Sigmoid colon (tissue), 7 donors: ENCODE data around the gene HOXD3. TPM values are rescaled to one million over a fixed set of nuclear protein-coding genes. Genes with fewer than 3 reads are reported as not detected.

Experiments used
- DNase-seq: peaks from one replicate; pipeline ENCODE4 v3.0.0-alpha.2; 2019
- H3K27ac ChIP-seq, 4 donors: fragments of 200-600 bp; sonication (generic); one replicate each; pipeline ENCODE4 v1.5.1; 2016 to 2019; ENCODE audit warnings: mild to moderate bottlenecking in 1 of 4
- H3K27me3 ChIP-seq, 3 donors: fragments of 200-600 bp; sonication (generic); one replicate each; pipeline ENCODE4 v1.5.1; 2019; ENCODE audit warnings: mild to moderate bottlenecking in 1 of 3
- H3K36me3 ChIP-seq, 4 donors: fragments of 200-600 bp; sonication (generic); one replicate each; pipeline ENCODE4 v1.5.1; 2016 to 2019
- H3K4me1 ChIP-seq, 4 donors: fragments of 200-600 bp; sonication (generic); one replicate each; pipeline ENCODE4 v1.5.1; 2017 to 2019
- H3K4me3 ChIP-seq, 4 donors: fragments of 200-600 bp; sonication (generic); one replicate each; pipeline ENCODE4 v1.5.1; 2017 to 2019; ENCODE audit warnings: mild to moderate bottlenecking in 2 of 4, moderate library complexity in 1 of 4
- H3K9me3 ChIP-seq, 4 donors: fragments of 200-600 bp in 3 of 4; sonication (generic) in 3 of 4; one replicate each; pipeline versions ENCODE4 v1.5.1 to v1.6.1; 2013 to 2019
- EP300 ChIP-seq, 4 donors: sonication (generic); formaldehyde crosslinking; IDR thresholded peaks; one replicate each; pipeline ENCODE4 v1.6.1; 2017; ENCODE audit warnings: antibody characterized with exemption in 4 of 4
- POLR2A ChIP-seq, 2 donors: fragments of 450-650 bp; IDR thresholded peaks; one replicate each; pipeline ENCODE4 v1.6.1; 2016; ENCODE audit warnings: antibody characterized with exemption in 2 of 2, mild to moderate bottlenecking in 2 of 2, moderate library complexity in 2 of 2
- POLR2AphosphoS5 ChIP-seq, 4 donors: sonication (generic); formaldehyde crosslinking; IDR thresholded peaks; one replicate each; pipeline ENCODE4 v1.6.1; 2017; ENCODE audit warnings: antibody characterized with exemption in 4 of 4
- WGBS, 2 donors: extraction: QIAGEN DNeasy Blood & Tissue Kit; methylation state at CpG; one replicate each; pipeline ENCODE4 v1.1.7; 2013; 5-methylcytosine and 5-hydroxymethylcytosine counted together
- intact Hi-C: fragments of 100-400 bp; cut with DNase I; formaldehyde crosslinking; loops from one replicate; pipeline ENCODE4 v1.15.1; 2023
- polyA plus RNA-seq, 3 donors: library from polyadenylated mRNA; stranded (reverse); fragments of 200-250 nt; gene quantifications; one replicate each; pipeline ENCODE4 v1.2.3, GENCODE V29; 2013
- total RNA-seq, 4 donors: library from RNA; depleted of rRNA; stranded (reverse); fragments of >200 nt; gene quantifications; one replicate each; pipeline ENCODE4 v1.1.0, GENCODE V29; 2016
- TF ChIP-seq, protein P1 (sequence below), 4 experiments: fragments of 450-650 bp in 3 of 4; fragments of 200-600 bp in 1 of 4; IDR thresholded peaks; one replicate each; pipeline ENCODE4 v1.5.1; 2016 to 2019; ENCODE audit warnings: antibody characterized with exemption in 4 of 4, mild to moderate bottlenecking in 3 of 4, moderate library complexity in 2 of 4
- donor health status: healthy with polysubstance abuse.
- donor health status: Bipolar disorder and iron deficiency.
- donor health status: healthy.

The HOXD3 gene
- total and polyA plus RNA-seq, 7 donors: 0.60 to 4.6 (median 1.4) TPM

DNA sequence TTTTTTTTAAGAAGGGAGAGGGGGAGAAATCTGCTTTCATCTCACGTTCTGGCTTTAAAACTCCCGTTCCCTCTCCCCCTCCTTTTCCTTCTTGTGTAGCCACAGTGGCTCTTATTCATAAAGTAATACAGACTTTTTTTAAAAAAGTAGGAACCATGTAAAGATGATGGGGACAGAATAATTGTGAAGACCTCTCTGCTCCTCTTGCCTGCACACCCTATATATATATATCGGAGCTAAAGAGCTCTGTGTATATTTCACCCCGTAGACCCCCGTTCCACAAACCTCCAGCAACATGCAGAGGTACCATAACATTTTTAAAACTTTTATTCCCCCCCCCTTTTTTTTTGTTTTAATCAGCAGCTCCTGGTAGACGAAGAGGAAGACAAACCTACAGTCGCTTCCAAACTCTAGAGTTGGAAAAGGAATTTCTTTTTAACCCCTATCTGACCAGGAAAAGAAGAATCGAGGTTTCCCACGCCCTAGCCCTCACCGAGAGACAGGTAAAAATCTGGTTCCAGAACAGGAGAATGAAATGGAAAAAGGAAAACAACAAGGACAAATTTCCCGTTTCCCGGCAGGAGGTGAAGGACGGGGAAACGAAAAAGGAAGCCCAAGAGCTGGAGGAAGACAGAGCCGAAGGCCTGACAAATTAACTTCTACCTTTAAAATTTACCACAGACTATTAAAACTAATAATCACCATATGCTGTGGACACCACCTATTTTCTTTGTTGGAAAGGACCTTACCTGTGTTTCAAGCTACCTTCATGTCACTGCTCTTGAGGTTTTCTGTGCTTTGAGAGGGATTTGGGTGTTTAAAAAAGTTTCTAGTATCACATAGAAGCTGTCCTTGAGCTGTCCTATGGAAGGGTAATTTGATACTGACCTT is 25.9 kb upstream of the HOXD3 start:
- Histone ChIP-seq H3K4me1 (peaks cover 0 to 60% (median 39%) of the 10 kb centered on the region in 4 donors), H3K4me3 (peak overlapping the region; percentile 37 to 69 (median 50)), H3K9me3 (no peaks in the 10 kb centered on the region), H3K36me3 (no peaks in the 10 kb centered on the region), H3K27me3 (peaks cover 11 to 89% (median 75%) of the 10 kb centered on the region in 3 donors), H3K27ac (peak overlapping the region; percentile 72 to 93 (median 87))
- peak; percentile 20 for DNase-seq
- TF ChIP-seq, protein P1, sequence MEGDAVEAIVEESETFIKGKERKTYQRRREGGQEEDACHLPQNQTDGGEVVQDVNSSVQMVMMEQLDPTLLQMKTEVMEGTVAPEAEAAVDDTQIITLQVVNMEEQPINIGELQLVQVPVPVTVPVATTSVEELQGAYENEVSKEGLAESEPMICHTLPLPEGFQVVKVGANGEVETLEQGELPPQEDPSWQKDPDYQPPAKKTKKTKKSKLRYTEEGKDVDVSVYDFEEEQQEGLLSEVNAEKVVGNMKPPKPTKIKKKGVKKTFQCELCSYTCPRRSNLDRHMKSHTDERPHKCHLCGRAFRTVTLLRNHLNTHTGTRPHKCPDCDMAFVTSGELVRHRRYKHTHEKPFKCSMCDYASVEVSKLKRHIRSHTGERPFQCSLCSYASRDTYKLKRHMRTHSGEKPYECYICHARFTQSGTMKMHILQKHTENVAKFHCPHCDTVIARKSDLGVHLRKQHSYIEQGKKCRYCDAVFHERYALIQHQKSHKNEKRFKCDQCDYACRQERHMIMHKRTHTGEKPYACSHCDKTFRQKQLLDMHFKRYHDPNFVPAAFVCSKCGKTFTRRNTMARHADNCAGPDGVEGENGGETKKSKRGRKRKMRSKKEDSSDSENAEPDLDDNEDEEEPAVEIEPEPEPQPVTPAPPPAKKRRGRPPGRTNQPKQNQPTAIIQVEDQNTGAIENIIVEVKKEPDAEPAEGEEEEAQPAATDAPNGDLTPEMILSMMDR (IDR thresholded peaks at IDR 0.05): no peak
- TF ChIP-seq POLR2A (IDR thresholded peaks at IDR 0.05) (no peak), POLR2AphosphoS5 (IDR thresholded peaks at IDR 0.05) (no peak), EP300 (IDR thresholded peaks at IDR 0.05) (no peak)
- 29 to 40% methylated on average over 15 of the region's 15 CpGs for WGBS, 2 donors
- intact Hi-C loops: no loop called here

DNA sequence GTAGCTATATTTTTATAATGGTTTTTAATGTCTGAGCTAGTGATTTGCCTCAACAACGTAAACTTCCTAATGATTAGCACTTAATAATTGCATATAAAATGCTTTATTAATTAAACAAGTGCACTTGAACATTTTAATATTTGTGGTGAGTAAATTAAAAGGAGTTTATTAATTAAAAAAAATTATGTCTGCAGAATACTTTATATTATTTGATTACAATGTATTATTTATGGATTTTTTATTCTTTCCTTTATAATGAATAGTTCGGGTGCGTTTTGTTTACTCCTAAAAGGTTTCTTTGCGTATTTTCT is 25.3 kb upstream of the HOXD3 start:
- TF ChIP-seq POLR2A (IDR thresholded peaks at IDR 0.05): no peak
- TF ChIP-seq, protein P1 (IDR thresholded peaks at IDR 0.05): no peak
- no peak for TF ChIP-seq EP300 (IDR thresholded peaks at IDR 0.05)
- no peak for TF ChIP-seq POLR2AphosphoS5 (IDR thresholded peaks at IDR 0.05)
- Histone ChIP-seq H3K9me3 (no peaks in the 10 kb centered on the region), H3K4me3 (peak overlapping the region in 2 of 4 donors; percentile 1 to 10), H3K36me3 (no peaks in the 10 kb centered on the region), H3K4me1 (peaks cover 0 to 59% (median 44%) of the 10 kb centered on the region in 4 donors), H3K27me3 (peaks cover 11 to 95% (median 81%) of the 10 kb centered on the region in 3 donors), H3K27ac (peak overlapping the region in 2 of 4 donors; percentile 91 to 93)
- WGBS, 2 donors: 42 to 71% methylated on average over 4 of the region's 4 CpGs
- intact Hi-C loops: no loop called here
- DNase-seq: no peak

DNA sequence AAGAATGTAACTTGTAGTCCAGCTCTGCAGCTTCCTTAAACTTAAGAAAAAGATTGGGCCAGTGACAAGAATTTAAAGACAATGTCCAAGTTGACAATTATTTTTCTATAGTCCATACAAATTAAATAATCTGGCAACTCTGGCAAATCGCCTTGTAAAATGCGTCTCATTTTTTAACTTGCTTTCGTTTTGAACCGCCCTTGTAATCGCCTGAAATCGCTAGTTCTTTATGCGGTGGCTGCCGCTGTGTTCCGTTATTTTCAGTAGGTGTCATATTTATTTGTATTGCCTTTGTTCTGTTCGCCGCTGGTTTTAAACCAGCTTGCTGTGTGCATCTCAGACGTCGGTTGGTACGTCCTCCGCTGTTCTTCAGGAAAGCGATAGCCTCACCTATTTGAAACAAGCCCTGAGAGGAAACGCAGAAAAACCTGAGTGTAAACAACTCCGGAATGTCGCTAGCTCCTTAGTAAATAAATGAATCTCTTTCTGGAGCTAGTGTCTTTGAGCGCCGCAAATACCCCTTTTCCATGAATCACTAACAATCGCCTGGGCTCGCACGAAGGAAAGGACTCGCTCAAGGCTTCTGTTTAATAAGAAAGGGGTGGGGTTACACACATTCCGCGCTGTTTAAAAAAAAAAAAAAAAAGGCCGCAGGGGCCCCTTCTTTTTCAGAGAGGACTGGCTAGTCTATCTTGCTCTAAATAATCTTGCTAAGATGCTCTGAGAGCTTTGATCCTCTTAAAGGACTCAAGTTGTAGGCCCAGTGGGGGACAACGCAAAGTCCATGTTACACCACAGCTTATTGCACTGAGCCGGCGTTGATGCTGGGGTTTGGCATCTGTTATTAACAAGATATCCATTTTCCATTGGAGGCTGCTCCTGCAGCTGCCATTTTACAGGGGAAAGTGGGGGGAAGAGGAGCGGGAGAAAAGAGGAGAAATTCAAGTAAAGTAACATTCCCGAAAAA is 24.6 kb upstream of the HOXD3 start:
- TF ChIP-seq EP300 (IDR thresholded peaks at IDR 0.05) (no peak), POLR2A (IDR thresholded peaks at IDR 0.05) (no peak), POLR2AphosphoS5 (IDR thresholded peaks at IDR 0.05) (peak in 2 of 4 donors; percentile 32 to 34)
- peak overlapping the region in 2 of 4 donors; percentile 1 to 10 for H3K4me3 ChIP-seq
- no peaks in the 10 kb centered on the region for H3K9me3 ChIP-seq
- H3K36me3 ChIP-seq: no peaks in the 10 kb centered on the region
- H3K4me1 ChIP-seq: peaks cover 0 to 57% (median 45%) of the 10 kb centered on the region in 4 donors
- intact Hi-C loops: no loop called here
- peaks cover 11 to 98% (median 84%) of the 10 kb centered on the region in 3 donors for H3K27me3 ChIP-seq
- H3K27ac ChIP-seq: peak overlapping the region in 3 of 4 donors; percentile 4 to 87 (median 11)
- DNase-seq: peak; percentile 46
- 37 to 60% methylated on average over 33 of the region's 33 CpGs for WGBS, 2 donors

DNA sequence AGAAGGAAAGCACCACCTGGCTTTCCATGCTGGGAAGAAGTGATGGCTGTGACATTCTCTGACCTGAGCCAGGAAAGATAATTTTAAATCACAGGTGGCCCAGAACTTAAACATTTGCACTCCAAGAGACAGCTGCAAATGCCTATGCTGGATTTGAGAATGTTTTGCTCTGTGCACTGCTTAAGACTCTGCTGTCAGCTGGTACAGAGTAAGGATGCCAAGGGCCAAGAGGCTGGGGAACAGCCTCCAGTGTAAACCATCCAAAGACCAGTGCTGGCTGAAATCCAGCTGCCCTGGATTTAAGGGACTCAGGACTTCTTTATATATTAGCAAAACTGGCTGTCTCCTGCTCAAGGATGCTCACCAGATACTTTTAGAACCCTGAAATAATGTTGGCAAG is 23.7 kb upstream of the HOXD3 start:
- no peaks in the 10 kb centered on the region for H3K9me3 ChIP-seq
- DNase-seq: peak; percentile 55
- intact Hi-C loops: no loop called here
- H3K27me3 ChIP-seq: peaks cover 11 to 98% (median 83%) of the 10 kb centered on the region in 3 donors
- H3K4me1 ChIP-seq: peaks cover 0 to 54% (median 42%) of the 10 kb centered on the region in 4 donors
- no peak overlapping the region for H3K4me3 ChIP-seq
- peak overlapping the region in 2 of 4 donors; percentile 30 to 87 for H3K27ac ChIP-seq
- TF ChIP-seq, protein P1 (IDR thresholded peaks at IDR 0.05): no peak
- TF ChIP-seq EP300 (IDR thresholded peaks at IDR 0.05): no peak
- no peak for TF ChIP-seq POLR2A (IDR thresholded peaks at IDR 0.05)
- no peak for TF ChIP-seq POLR2AphosphoS5 (IDR thresholded peaks at IDR 0.05)
- no peaks in the 10 kb centered on the region for H3K36me3 ChIP-seq
